DOHH2 (cell line): ENCODE data around the gene FAM241B.

Experiments
- H3F3A ChIP-seq: fragments of 200-600 bp; sonication (generic), shearing (Covaris generic); 2 replicates; pipeline ENCODE4 v1.6.0; 2016; ENCODE audit warnings: antibody characterized with exemption, mild to moderate bottlenecking; ENCODE audit not compliant: control insufficient read depth, insufficient read depth
- H3K27ac ChIP-seq: fragments of 200-600 bp; sonication (generic); 2 replicates; pipeline ENCODE4 v1.5.1; 2014; ENCODE audit warnings: low read depth, mild to moderate bottlenecking, low read length, moderate library complexity
- H3K27me3 ChIP-seq: fragments of 200-600 bp; sonication (generic); 2 replicates; pipeline ENCODE4 v1.6.1; 2014; ENCODE audit warnings: mild to moderate bottlenecking, low read length, mixed read lengths; ENCODE audit not compliant: control insufficient read depth
- H3K36me3 ChIP-seq: fragments of 200-600 bp; sonication (generic); 2 replicates; pipeline ENCODE4 v1.6.1; 2014; ENCODE audit warnings: mild to moderate bottlenecking, low read length, moderate library complexity, mixed read lengths; ENCODE audit not compliant: control insufficient read depth
- H3K4me1 ChIP-seq: fragments of 200-600 bp; sonication (generic); 2 replicates; pipeline ENCODE4 v1.6.1; 2014; ENCODE audit warnings: mild to moderate bottlenecking, low read length, mixed read lengths; ENCODE audit not compliant: control insufficient read depth
- H3K4me2 ChIP-seq: fragments of 200-600 bp; sonication (generic); 2 replicates; pipeline ENCODE4 v1.6.0; 2014; ENCODE audit warnings: mild to moderate bottlenecking, low read length, moderate library complexity
- H3K4me3 ChIP-seq: fragments of 200-600 bp; sonication (generic); 2 replicates; pipeline ENCODE4 v1.5.1; 2014; ENCODE audit warnings: mild to moderate bottlenecking, low read length, mixed read lengths
- H3K79me2 ChIP-seq: fragments of 200-600 bp; sonication (generic); 2 replicates; pipeline ENCODE4 v1.6.1; 2014; ENCODE audit warnings: mild to moderate bottlenecking, low read length, mixed read lengths; ENCODE audit not compliant: control insufficient read depth
- H3K9me2 ChIP-seq: fragments of 200-600 bp; sonication (generic); replicated peaks from 2 replicates; pipeline ENCODE4 v1.6.1; 2014; ENCODE audit warnings: mild to moderate bottlenecking, low read length, mixed read lengths; ENCODE audit not compliant: control insufficient read depth
- H3K9me3 ChIP-seq: fragments of 200-600 bp; sonication (generic); 2 replicates; pipeline ENCODE4 v1.6.1; 2014; ENCODE audit warnings: antibody characterized with exemption, low read length, mixed read lengths; ENCODE audit not compliant: control insufficient read depth, insufficient read depth
- H4K20me1 ChIP-seq: fragments of 200-600 bp; sonication (generic); 2 replicates; pipeline ENCODE4 v1.6.0; 2014; ENCODE audit warnings: low read depth, mild to moderate bottlenecking, antibody characterized with exemption, low read length, moderate library complexity; ENCODE audit not compliant: control insufficient read depth, insufficient read depth
- CTCF ChIP-seq: fragments of 200-600 bp; sonication (generic); IDR thresholded peaks from one replicate; pipeline ENCODE4 v1.5.1; 2014; ENCODE audit warnings: antibody characterized with exemption, mild to moderate bottlenecking, low read depth, low read length; ENCODE audit not compliant: poor library complexity, severe bottlenecking
- EZH2phosphoT487 ChIP-seq: fragments of 200-600 bp; sonication (generic); IDR thresholded peaks from 2 replicates; pipeline ENCODE4 v1.6.1; 2017; ENCODE audit warnings: borderline replicate concordance, mild to moderate bottlenecking, antibody characterized with exemption, low read length, moderate library complexity, mixed read lengths

Gene FAM241B

GRCh38 chr10:69612760-69613159 is 17.3 kb upstream of the FAM241B start:
- Histone ChIP-seq H3K4me2 (no peak overlapping the region), H3K4me3 (no peak overlapping the region), H3K4me1 (peaks cover 11% of the 10 kb centered on the region), H3K9me3 (no peaks in the 10 kb centered on the region), H4K20me1 (no peaks in the 10 kb centered on the region), H3K79me2 (no peaks in the 10 kb centered on the region), H3F3A (no peaks in the 10 kb centered on the region), H3K27ac (no peak overlapping the region), H3K36me3 (no peaks in the 10 kb centered on the region), H3K9me2 (no peaks in the 10 kb centered on the region), H3K27me3 (no peaks in the 10 kb centered on the region)
- TF ChIP-seq CTCF (no peak), EZH2phosphoT487 (no peak)

- Histone ChIP-seq H3K9me3 (no peaks in the 10 kb centered on the region), H4K20me1 (no peaks in the 10 kb centered on the region), H3K27ac (no peak overlapping the region), H3K27me3 (no peaks in the 10 kb centered on the region), H3K4me3 (no peak overlapping the region), H3K4me1 (peaks cover 11% of the 10 kb centered on the region), H3K36me3 (no peaks in the 10 kb centered on the region), H3K4me2 (0 out of 2 replicates have a peak overlapping the region, but pooled peaks have one; percentile 0), H3K9me2 (no peaks in the 10 kb centered on the region), H3F3A (no peaks in the 10 kb centered on the region), H3K79me2 (no peaks in the 10 kb centered on the region)
- TF ChIP-seq CTCF = no peak
- no peak for TF ChIP-seq EZH2phosphoT487
Observed at GRCh38 chr10:69614130-69614529, 15.9 kb upstream of the FAM241B start.

GRCh38 chr10:69616358-69616757 is 13.7 kb upstream of the FAM241B start:
- Histone ChIP-seq H3F3A (no peaks in the 10 kb centered on the region), H3K36me3 (no peaks in the 10 kb centered on the region), H3K9me2 (no peaks in the 10 kb centered on the region), H3K79me2 (no peaks in the 10 kb centered on the region), H3K27me3 (no peaks in the 10 kb centered on the region), H3K27ac (no peak overlapping the region), H4K20me1 (no peaks in the 10 kb centered on the region), H3K4me2 (no peak overlapping the region), H3K4me1 (peaks cover 11% of the 10 kb centered on the region), H3K4me3 (no peak overlapping the region), H3K9me3 (no peaks in the 10 kb centered on the region)
- no peak for TF ChIP-seq CTCF
- no peak for TF ChIP-seq EZH2phosphoT487

- H4K20me1 ChIP-seq = no peaks in the 10 kb centered on the region
- H3K4me2 ChIP-seq = no peak overlapping the region
- H3K27ac ChIP-seq = no peak overlapping the region
- H3K4me1 ChIP-seq = peaks cover 10% of the 10 kb centered on the region
- H3K36me3 ChIP-seq = no peaks in the 10 kb centered on the region
- H3F3A ChIP-seq = no peaks in the 10 kb centered on the region
- no peaks in the 10 kb centered on the region for H3K79me2 ChIP-seq
- TF ChIP-seq EZH2phosphoT487 (no peak), CTCF (no peak)
- H3K4me3 ChIP-seq = no peak overlapping the region
- H3K9me3 ChIP-seq = no peaks in the 10 kb centered on the region
- no peaks in the 10 kb centered on the region for H3K9me2 ChIP-seq
- no peaks in the 10 kb centered on the region for H3K27me3 ChIP-seq
Observed at GRCh38 chr10:69618746-69619145, 11.3 kb upstream of the FAM241B start.
